H1 (cell line): ENCODE measurements around the gene NME9. TPM values are rescaled to one million over a fixed set of nuclear protein-coding genes. Genes with fewer than 3 reads are reported as not detected.

Experiments
- CTCF ChIA-PET: fragments of 300-600 bp; sonication (Branson Sonifier 250); formaldehyde crosslinking; loops from one replicate; lab custom pipeline; 2021; ENCODE audit not compliant: partially characterized antibody; lab: Charles Lee
- POLR2A ChIA-PET: fragments of 300-600 bp; sonication (Branson Sonifier 250); formaldehyde crosslinking; loops from one replicate; lab custom pipeline; 2021; ENCODE audit warnings: inconsistent platforms; ENCODE audit not compliant: partially characterized antibody; lab: Charles Lee
- DNase-seq, 2 experiments: peaks; one replicate each; pipeline versions ENCODE4 v3.0.0 to v3.0.0-alpha.2; 2010 to 2022; ENCODE audit warnings: low spot score in 2 of 2, low read depth in 1 of 2, mixed read lengths in 1 of 2
- FAIRE-seq: peaks from 2 replicates; lab custom pipeline; 2011; peaks lifted over from hg19 to GRCh38; lab: Jason Lieb, UNC
- H2AFZ ChIP-seq: 2 replicates; pipeline ENCODE4 v1.8.1; 2012; ENCODE audit warnings: low read length, inconsistent platforms
- H2AK5ac ChIP-seq: 2 replicates; pipeline ENCODE4 v1.6.1; 2013; ENCODE audit warnings: low read depth, low read length
- H2BK120ac ChIP-seq: replicated peaks from 2 replicates; pipeline ENCODE3; 2013; ENCODE audit warnings: low read depth, low read length, inconsistent platforms
- H2BK12ac ChIP-seq: 2 replicates; pipeline ENCODE4 v1.6.1; 2013; ENCODE audit warnings: low read depth, low read length
- H2BK15ac ChIP-seq: 2 replicates; pipeline ENCODE4 v1.6.1; 2013; ENCODE audit warnings: low read length
- H2BK20ac ChIP-seq: 2 replicates; pipeline ENCODE4 v1.6.1; 2013; ENCODE audit warnings: low read length
- H2BK5ac ChIP-seq: 2 replicates; pipeline ENCODE4 v1.6.1; 2013; ENCODE audit warnings: low read depth, low read length
- H3K14ac ChIP-seq: 2 replicates; pipeline ENCODE4 v1.6.1; 2013; ENCODE audit warnings: inconsistent platforms; ENCODE audit not compliant: insufficient read length
- H3K18ac ChIP-seq: 2 replicates; pipeline ENCODE4 v1.6.1; 2013; ENCODE audit warnings: low read length; ENCODE audit errors: extremely low read depth
- H3K23ac ChIP-seq: 2 replicates; pipeline ENCODE4 v1.6.1; 2013; ENCODE audit warnings: inconsistent platforms; ENCODE audit not compliant: insufficient read length
- H3K23me2 ChIP-seq: 2 replicates; pipeline ENCODE4 v1.6.1; 2013; ENCODE audit warnings: low read depth, low read length
- H3K27ac ChIP-seq: 2 replicates; pipeline ENCODE4 v1.6.1; 2011; ENCODE audit warnings: low read depth, low read length, inconsistent platforms
- H3K27me3 ChIP-seq, 4 experiments: replicated peaks in 1 of 4; 1 replicate in 1 of 4; 2 replicates in 3 of 4; pipeline versions ENCODE4 v1.6.1 to v1.8.1; 2011 to 2013; ENCODE audit warnings: low read length in 3 of 4, mild to moderate bottlenecking in 3 of 4, inconsistent platforms in 2 of 4, mixed read lengths in 2 of 4, moderate library complexity in 1 of 4; ENCODE audit not compliant: control insufficient read depth in 3 of 4, insufficient read depth in 3 of 4; ENCODE audit errors: extremely low read depth in 1 of 4
- H3K36me3 ChIP-seq, 4 experiments: 2 replicates each; pipeline versions ENCODE4 v1.6.1 to v1.8.1; 2011 to 2013; ENCODE audit warnings: mild to moderate bottlenecking in 4 of 4, low read length in 3 of 4, moderate library complexity in 2 of 4, control low read depth in 1 of 4, inconsistent platforms in 1 of 4; ENCODE audit not compliant: insufficient read depth in 4 of 4, control insufficient read depth in 2 of 4
- H3K4ac ChIP-seq: replicated peaks from 2 replicates; pipeline ENCODE3; 2013; ENCODE audit warnings: low read length, low read depth, mixed read lengths, inconsistent platforms; ENCODE audit not compliant: insufficient read length
- H3K4me1 ChIP-seq, 4 experiments: replicated peaks in 1 of 4; 1 replicate in 1 of 4; 2 replicates in 3 of 4; pipeline versions ENCODE4 v1.6.1 to v1.8.1; 2011 to 2013; ENCODE audit warnings: low read length in 3 of 4, inconsistent platforms in 2 of 4, mixed read lengths in 1 of 4; ENCODE audit not compliant: insufficient read depth in 4 of 4, control insufficient read depth in 3 of 4
- H3K4me2 ChIP-seq, 2 experiments: 2 replicates each; pipeline versions ENCODE4 v1.6.1 to v1.8.1; 2011 to 2013; ENCODE audit warnings: low read depth in 2 of 2, low read length in 2 of 2, control low read depth in 1 of 2, inconsistent platforms in 1 of 2, mild to moderate bottlenecking in 1 of 2; ENCODE audit not compliant: insufficient read depth in 1 of 2
- H3K4me3 ChIP-seq, 4 experiments: fragments of 200-600, 300-600 bp in 1 of 4; sonication (generic), shearing (Covaris generic), sonication (Bioruptor Twin) in 1 of 4; 2 replicates each; pipeline versions ENCODE4 v1.5.1 to v1.8.1; 2011 to 2016; ENCODE audit warnings: low read length in 4 of 4, low read depth in 3 of 4, control low read depth in 2 of 4, inconsistent platforms in 2 of 4, mild to moderate bottlenecking in 2 of 4, mixed read lengths in 1 of 4, moderate library complexity in 1 of 4; ENCODE audit not compliant: insufficient read depth in 2 of 4; ENCODE audit errors: extremely low read depth in 1 of 4
- H3K56ac ChIP-seq: replicated peaks from 2 replicates; pipeline ENCODE3; 2013; ENCODE audit warnings: low read depth, mild to moderate bottlenecking, mixed read lengths, low read length, inconsistent platforms; ENCODE audit not compliant: insufficient read length
- H3K79me1 ChIP-seq: 2 replicates; pipeline ENCODE4 v1.6.1; 2013; ENCODE audit warnings: low read depth, low read length, control low read depth
- H3K79me2 ChIP-seq, 2 experiments: 2 replicates each; pipeline versions ENCODE4 v1.6.1 to v1.8.1; 2012 to 2013; ENCODE audit warnings: low read length in 2 of 2, mild to moderate bottlenecking in 2 of 2, inconsistent platforms in 1 of 2; ENCODE audit not compliant: insufficient read depth in 2 of 2, control insufficient read depth in 1 of 2
- H3K9ac ChIP-seq, 4 experiments: replicated peaks in 1 of 4; 1 replicate in 1 of 4; 2 replicates in 3 of 4; pipeline versions ENCODE4 v1.6.1 to v1.8.1; 2011 to 2013; ENCODE audit warnings: low read depth in 3 of 4, low read length in 3 of 4, control low read depth in 2 of 4, mild to moderate bottlenecking in 2 of 4, moderate library complexity in 2 of 4, inconsistent platforms in 1 of 4; ENCODE audit errors: extremely low read depth in 1 of 4
- H3K9me3 ChIP-seq, 2 experiments: 2 replicates each; pipeline versions ENCODE4 v1.6.1 to v1.8.1; 2012 to 2013; ENCODE audit warnings: mild to moderate bottlenecking in 2 of 2, moderate library complexity in 2 of 2, control low read depth in 1 of 2, inconsistent platforms in 1 of 2, low read depth in 1 of 2, low read length in 1 of 2, mixed read lengths in 1 of 2; ENCODE audit not compliant: insufficient read depth in 2 of 2
- H4K20me1 ChIP-seq, 2 experiments: replicated peaks in 1 of 2; 2 replicates each; pipeline versions ENCODE3 to v1.8.1; 2011 to 2013; ENCODE audit warnings: inconsistent platforms in 2 of 2, low read length in 2 of 2, mild to moderate bottlenecking in 1 of 2; ENCODE audit not compliant: insufficient read depth in 2 of 2, control insufficient read depth in 1 of 2
- H4K5ac ChIP-seq: 2 replicates; pipeline ENCODE4 v1.6.1; 2013; ENCODE audit warnings: low read length, low read depth, mixed read lengths, inconsistent platforms; ENCODE audit not compliant: insufficient read length
- H4K8ac ChIP-seq: 2 replicates; pipeline ENCODE4 v1.8.0; 2013; ENCODE audit warnings: mild to moderate bottlenecking, moderate library complexity, low read length, inconsistent platforms; ENCODE audit not compliant: insufficient read depth; ENCODE audit errors: extremely low read depth
- H4K91ac ChIP-seq: replicated peaks from 2 replicates; pipeline ENCODE3; 2013; ENCODE audit warnings: low read length, mixed read lengths, inconsistent platforms; ENCODE audit not compliant: insufficient read length
- ASH2L ChIP-seq: fragments of 200-600, 300-600 bp; sonication (generic); IDR thresholded peaks from one replicate; pipeline ENCODE4 v1.7.1; 2017; ENCODE audit warnings: low read length
- CHD2 ChIP-seq: IDR thresholded peaks from 2 replicates; pipeline ENCODE4 v1.6.1; 2012; ENCODE audit warnings: low read length, improper control_type of control experiment
- GTF2F1 ChIP-seq: IDR thresholded peaks from 2 replicates; pipeline ENCODE4 v1.6.1; 2012; ENCODE audit warnings: low read depth, low read length, improper control_type of control experiment, borderline replicate concordance
- POLR2A ChIP-seq, 2 experiments: IDR thresholded peaks; 1 replicate in 1 of 2; 2 replicates in 1 of 2; pipeline ENCODE4 v1.6.1; 2011; ENCODE audit warnings: low read depth in 2 of 2, low read length in 2 of 2, mild to moderate bottlenecking in 2 of 2; ENCODE audit errors: control extremely low read depth in 1 of 2
- POLR2AphosphoS5 ChIP-seq: IDR thresholded peaks from 2 replicates; pipeline ENCODE4 v1.6.1; 2011; ENCODE audit warnings: low read depth, low read length
- POU5F1 ChIP-seq: IDR thresholded peaks from 2 replicates; pipeline ENCODE4 v1.6.1; 2011; ENCODE audit warnings: low read depth, mild to moderate bottlenecking, low read length, moderate library complexity
- WGBS, 2 experiments: shearing (Covaris generic) in 1 of 2; methylation state at CpG; one replicate each; pipeline versions ENCODE4 v1.1.6 to v1.1.7; 2013 to 2015; ENCODE audit warnings: low lambda C conversion rate in 2 of 2, mixed read lengths in 2 of 2, inconsistent platforms in 1 of 2, low coverage in 1 of 2, missing lambda C conversion rate in 1 of 2; ENCODE audit not compliant: insufficient replicate concordance in 2 of 2, insufficient coverage in 1 of 2, insufficient read length in 1 of 2; ENCODE audit errors: extremely low coverage in 1 of 2, missing lambda C conversion rate in 1 of 2; 5-methylcytosine and 5-hydroxymethylcytosine counted together
- polyA plus RNA-seq, 7 experiments: library from polyadenylated mRNA; depleted of rRNA in 3 of 7; stranded (reverse) in 5 of 7; unstranded in 2 of 7; fragments of >200 nt in 5 of 7; fragments of 200-250 nt in 2 of 7; gene quantifications; 1 replicate in 5 of 7; 2 replicates in 1 of 7; 4 replicates in 1 of 7; pipeline versions ENCODE4 v1.2.1 to v1.2.3, GENCODE V29; 2011 to 2013; ENCODE audit warnings: missing spikeins in 2 of 7, mixed read lengths in 2 of 7
- total RNA-seq: library from RNA; stranded (reverse); fragmentation: NEBNext Ultra II Directional; extraction: Animal tissue kit (Norgen Biotek cat#: 25700); gene quantifications from 2 replicates; pipeline ENCODE4 v1.2.1, GENCODE V29; 2021
- TF ChIP-seq, protein P1 (sequence below): IDR thresholded peaks from 2 replicates; pipeline ENCODE4 v1.6.1; 2012; ENCODE audit warnings: inconsistent platforms

NME9 gene
- total and polyA plus RNA-seq, 2 of the 8 experiments (the other 6 are each of a cell fraction or from before 2014, with no cell fraction given) = 0.11 TPM; not detected in 1

GRCh38 chr3:138297059-138297607 lies 32.5 kb downstream of the NME9 start:
- no peak overlapping the region for H2AFZ ChIP-seq
- no peaks in the 10 kb centered on the region for H3K4me1 ChIP-seq
- H3K9ac ChIP-seq = no peak overlapping the region
- H2BK15ac ChIP-seq = no peak overlapping the region
- H2BK120ac ChIP-seq = no peak overlapping the region
- ChIA-PET CTCF (interaction anchor here (1.0 to 1.6 kb wide), 2 partner anchors 15 to 32 kb away, joined by 3 read pairs; no protein-coding TSS in a partner anchor), POLR2A (interaction anchor here (1.1 kb wide), 1 partner anchor 24 kb away, joined by 3 read pairs; no protein-coding TSS in a partner anchor)
- no peak overlapping the region for H3K4me3 ChIP-seq
- no peaks in the 10 kb centered on the region for H3K27me3 ChIP-seq
- no peaks in the 10 kb centered on the region for H3K9me3 ChIP-seq
- H2BK5ac ChIP-seq = no peak overlapping the region
- no peaks in the 10 kb centered on the region for H4K20me1 ChIP-seq
- H3K23me2 ChIP-seq = no peaks in the 10 kb centered on the region
- no peak overlapping the region for H2AK5ac ChIP-seq
- no peak overlapping the region for H3K4ac ChIP-seq
- H3K79me1 ChIP-seq = no peaks in the 10 kb centered on the region
- H2BK12ac ChIP-seq = no peak overlapping the region
- H3K36me3 ChIP-seq = peaks cover 2 to 14% (median 9%) of the 10 kb centered on the region in 4 experiments; a peak in 6 of 8 replicates
- no peak for DNase-seq
- H2BK20ac ChIP-seq = no peak overlapping the region
- no peak overlapping the region for H4K5ac ChIP-seq
- H3K56ac ChIP-seq = no peak overlapping the region
- H3K23ac ChIP-seq = no peak overlapping the region
- H3K18ac ChIP-seq = no peak overlapping the region
- H4K8ac ChIP-seq = no peak overlapping the region
- no peaks in the 10 kb centered on the region for H3K79me2 ChIP-seq
- no peak for FAIRE-seq
- H3K27ac ChIP-seq = no peak overlapping the region
- no peak overlapping the region for H3K4me2 ChIP-seq
- TF ChIP-seq POLR2A (IDR thresholded peaks at IDR 0.05; ENCODE audit: control extremely low read depth in 1 of 2, low read depth in 2 of 2, low read length in 2 of 2) (no peak), CHD2 (no peak), GTF2F1 (no peak), POLR2AphosphoS5 (no peak), ASH2L (no peak), POU5F1 (no peak)
- TF ChIP-seq, protein P1, sequence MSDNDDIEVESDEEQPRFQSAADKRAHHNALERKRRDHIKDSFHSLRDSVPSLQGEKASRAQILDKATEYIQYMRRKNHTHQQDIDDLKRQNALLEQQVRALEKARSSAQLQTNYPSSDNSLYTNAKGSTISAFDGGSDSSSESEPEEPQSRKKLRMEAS = no peak
- TF ChIP-seq, all 59 proteins: peak for 0
- H3K14ac ChIP-seq = no peak overlapping the region
- 91% methylated on average over 4 of the region's 5 CpGs; no CpG with 5 or more reads in 1 of the 2 experiments for WGBS, 2 experiments
- no peak overlapping the region for H4K91ac ChIP-seq
